HG02840 (cell line): Measurements from ENCODE around the gene SCMH1.

Experiments
- ATAC-seq: cut with Tn5 transposase; IDR thresholded peaks from one replicate; pipeline ENCODE4 v1.9.1; 2021; ENCODE audit warnings: mild to moderate bottlenecking, moderate library complexity, moderate number of reproducible peaks; ENCODE audit not compliant: unreplicated experiment, low FRiP score

Gene SCMH1

GRCh38 chr1:41015897-41016470 lies 226.1 kb downstream of the SCMH1 start:
- no peak for ATAC-seq

GRCh38 chr1:41015281-41015896 lies 226.7 kb downstream of the SCMH1 start:
- no peak for ATAC-seq

- no peak for ATAC-seq
These were observed 227.2 kb downstream of the SCMH1 start for GRCh38 chr1:41014871-41015270.

GRCh38 chr1:41013796-41014195 lies 228.3 kb downstream of the SCMH1 start:
- ATAC-seq = no peak

GRCh38 chr1:41013024-41013423 lies 229.1 kb downstream of the SCMH1 start:
- no peak for ATAC-seq

GRCh38 chr1:41010345-41010744 lies 231.8 kb downstream of the SCMH1 start:
- ATAC-seq = no peak

GRCh38 chr1:41009466-41009865 lies 232.6 kb downstream of the SCMH1 start:
- no peak for ATAC-seq

- ATAC-seq = no peak
These were observed 234.9 kb downstream of the SCMH1 start for GRCh38 chr1:41006942-41007865.

- ATAC-seq = no peak
These were observed 236.2 kb downstream of the SCMH1 start for GRCh38 chr1:41005876-41006275.

- ATAC-seq = peak; percentile 95
These were observed 238.4 kb downstream of the SCMH1 start for GRCh38 chr1:41003640-41004220.

- no peak for ATAC-seq
These were observed 238.9 kb downstream of the SCMH1 start for GRCh38 chr1:41003127-41003639.

- ATAC-seq = no peak
These were observed 243.4 kb downstream of the SCMH1 start for GRCh38 chr1:40998668-40999067.

- no peak for ATAC-seq
These were observed 245.0 kb downstream of the SCMH1 start for GRCh38 chr1:40997096-40997495.

GRCh38 chr1:40989066-40989465 lies 253.0 kb downstream of the SCMH1 start:
- ATAC-seq = no peak

- no peak for ATAC-seq
These were observed 253.8 kb downstream of the SCMH1 start for GRCh38 chr1:40988280-40988679.

GRCh38 chr1:40987439-40988276 lies 254.4 kb downstream of the SCMH1 start:
- ATAC-seq = no peak

- no peak for ATAC-seq
These were observed 255.2 kb downstream of the SCMH1 start for GRCh38 chr1:40986956-40987355.

- no peak for ATAC-seq
These were observed 255.8 kb downstream of the SCMH1 start for GRCh38 chr1:40986328-40986783.

- no peak for ATAC-seq
These were observed 256.2 kb downstream of the SCMH1 start for GRCh38 chr1:40985875-40986274.

GRCh38 chr1:40985161-40985560 lies 256.9 kb downstream of the SCMH1 start:
- no peak for ATAC-seq
